Gastroesophageal sphincter (tissue), 3 donors: Measurements from ENCODE around the gene COX4I1.

Experiments
- CTCF ChIP-seq, 4 experiments: fragments of 200-600 bp in 2 of 4; fragments of 450-650 bp in 2 of 4; sonication (generic) in 1 of 4; IDR thresholded peaks; one replicate each; pipeline ENCODE4 v1.5.1; 2017 to 2019; ENCODE audit warnings: antibody characterized with exemption in 4 of 4, mild to moderate bottlenecking in 2 of 4, moderate library complexity in 2 of 4
- EP300 ChIP-seq: sonication (generic); formaldehyde crosslinking; IDR thresholded peaks from one replicate; pipeline ENCODE4 v1.6.1; 2017; ENCODE audit warnings: antibody characterized with exemption, mild to moderate bottlenecking
- POLR2A ChIP-seq, 2 donors: fragments of 450-650 bp; IDR thresholded peaks; one replicate each; pipeline ENCODE4 v1.6.1; 2017; ENCODE audit warnings: antibody characterized with exemption in 2 of 2, mild to moderate bottlenecking in 2 of 2, moderate library complexity in 1 of 2
- POLR2AphosphoS5 ChIP-seq: sonication (generic); formaldehyde crosslinking; IDR thresholded peaks from one replicate; pipeline ENCODE4 v1.6.1; 2017; ENCODE audit warnings: antibody characterized with exemption

DNA sequence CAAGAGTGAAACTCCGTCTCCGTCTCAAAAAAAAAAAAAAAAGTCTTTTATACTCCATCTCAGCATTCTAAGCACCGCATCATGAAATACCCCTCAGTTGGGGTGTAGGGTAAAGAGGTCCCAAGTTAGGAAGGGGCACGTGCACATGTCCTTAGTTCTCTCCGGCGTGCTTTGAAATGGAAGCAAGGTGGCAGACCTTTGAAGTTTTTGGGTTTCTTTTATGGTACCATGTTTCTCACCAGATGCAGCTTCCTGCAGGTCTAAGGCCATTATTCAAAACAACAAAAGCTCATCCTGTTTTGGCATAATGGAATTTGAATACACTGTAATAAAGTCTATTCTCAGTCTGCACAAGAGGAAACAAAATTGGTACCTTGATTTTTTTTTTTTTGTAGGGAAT, 9.7 kb upstream of the COX4I1 start:
- no peak for TF ChIP-seq CTCF (IDR thresholded peaks at IDR 0.05)
- no peak for TF ChIP-seq EP300
- TF ChIP-seq POLR2A (IDR thresholded peaks at IDR 0.05), result no peak
- TF ChIP-seq POLR2AphosphoS5, result no peak
